A549 (cell line): Measurements from ENCODE around the gene TTLL11. TPM values are rescaled to one million over a fixed set of nuclear protein-coding genes. Genes with fewer than 3 reads are reported as not detected.

ENCODE experiments used
- ATAC-seq, 2 experiments: fragments of 200-7000 bp in 1 of 2; fragments of >200 bp in 1 of 2; cut with Nextera tagmentation in 1 of 2; cut with Tn5 transposase in 1 of 2; 3 replicates each; pipeline versions ENCODE4 v1.8.0 to v1.9.1; 2018 to 2020; ENCODE audit warnings: mild to moderate bottlenecking in 1 of 2, moderate library complexity in 1 of 2
- CTCF ChIA-PET: fragments of 300-600 bp; sonication (Branson Sonifier 250); formaldehyde crosslinking; extraction: SDS; loops from one replicate; lab custom pipeline; 2021; ENCODE audit warnings: antibody characterized with exemption, inconsistent platforms; lab: Yijun Ruan, JAX
- POLR2A ChIA-PET: fragments of 350-600 bp; formaldehyde crosslinking; extraction: SDS; loops from one replicate; lab custom pipeline; 2021; ENCODE audit warnings: antibody characterized with exemption, inconsistent platforms; lab: Yijun Ruan, JAX
- DNase-seq, 2 experiments: peaks; one replicate each; pipeline versions ENCODE4 v3.0.0 to v3.0.0-alpha.2; 2011 to 2016; ENCODE audit warnings: low read depth in 1 of 2, low spot score in 1 of 2
- FAIRE-seq: peaks from 2 replicates; lab custom pipeline; 2011; peaks lifted over from hg19 to GRCh38; lab: Jason Lieb, UNC
- H3K27ac ChIP-seq, 2 experiments: fragments of >200 bp; sonication (Bioruptor Twin); formaldehyde crosslinking; 3 replicates each; pipeline ENCODE4 v1.5.1; 2016 to 2017
- H3K4me1 ChIP-seq: fragments of >200 bp; sonication (Bioruptor Twin); formaldehyde crosslinking; 3 replicates; pipeline ENCODE4 v1.6.1; 2016
- H3K4me2 ChIP-seq: fragments of >200 bp; sonication (Bioruptor Twin); formaldehyde crosslinking; 3 replicates; pipeline ENCODE4 v1.6.1; 2016
- H3K4me3 ChIP-seq: fragments of >200 bp; sonication (Bioruptor Twin); formaldehyde crosslinking; 3 replicates; pipeline ENCODE4 v1.5.1; 2016
- H3K9me3 ChIP-seq: fragments of >200 bp; sonication (Bioruptor Twin); formaldehyde crosslinking; 3 replicates; pipeline ENCODE4 v1.6.1; 2016
- ATOH8 ChIP-seq: fragments of 250-450 bp; sonication (Bioruptor Pico); IDR thresholded peaks from 2 replicates; pipeline ENCODE4 v1.5.0; 2020; ENCODE audit warnings: low read depth, mild to moderate bottlenecking, moderate library complexity
- BCL3 ChIP-seq: fragments of >200 bp; sonication (Bioruptor Twin); formaldehyde crosslinking; IDR thresholded peaks from 3 replicates; pipeline ENCODE4 v1.6.1; 2016
- BHLHE40 ChIP-seq: IDR thresholded peaks from 2 replicates; pipeline ENCODE4 v1.6.1; 2012; ENCODE audit warnings: low read depth, low read length, inconsistent platforms
- CBX2 ChIP-seq: fragments of 200-600 bp; sonication (generic); IDR thresholded peaks from 2 replicates; pipeline ENCODE4 v1.6.1; 2016; ENCODE audit warnings: low read depth, mild to moderate bottlenecking, borderline replicate concordance
- CEBPB ChIP-seq, 2 experiments: fragments of >200 bp in 1 of 2; sonication (Bioruptor Twin) in 1 of 2; formaldehyde crosslinking in 1 of 2; IDR thresholded peaks; 2 replicates each; pipeline ENCODE4 v1.6.1; 2012 to 2016
- EHF ChIP-seq: fragments of 250-450 bp; sonication (Bioruptor Pico); IDR thresholded peaks from 2 replicates; pipeline ENCODE4 v1.5.0; 2020; ENCODE audit warnings: mild to moderate bottlenecking
- EHMT2 ChIP-seq: fragments of 200-600 bp; sonication (generic); IDR thresholded peaks from 2 replicates; pipeline ENCODE4 v1.6.1; 2016; ENCODE audit warnings: antibody characterized with exemption, low read depth, mild to moderate bottlenecking, moderate library complexity
- FOSL2 ChIP-seq, 2 experiments: fragments of 450-650 bp in 1 of 2; fragments of >200 bp in 1 of 2; sonication (Bioruptor Twin) in 1 of 2; formaldehyde crosslinking; IDR thresholded peaks; 2 replicates each; pipeline versions ENCODE4 v1.5.0 to v1.6.1; 2016 to 2020; ENCODE audit warnings: mild to moderate bottlenecking in 1 of 2, moderate library complexity in 1 of 2
- FOXS1 ChIP-seq: fragments of 250-450 bp; sonication (Bioruptor Pico); IDR thresholded peaks from 2 replicates; pipeline ENCODE4 v1.5.0; 2020; ENCODE audit warnings: mild to moderate bottlenecking, moderate library complexity
- GATA3 ChIP-seq: IDR thresholded peaks from 2 replicates; pipeline ENCODE4 v1.6.1; 2012; ENCODE audit warnings: borderline replicate concordance
- HDAC2 ChIP-seq: fragments of 200-600 bp; sonication (generic); IDR thresholded peaks from 2 replicates; pipeline ENCODE4 v1.6.1; 2016
- HES2 ChIP-seq: fragments of >200 bp; sonication (Bioruptor Twin); formaldehyde crosslinking; IDR thresholded peaks from 2 replicates; pipeline ENCODE4 v1.6.1; 2016
- HMGXB4 ChIP-seq: fragments of 250-450 bp; sonication (Bioruptor Pico); IDR thresholded peaks from 2 replicates; pipeline ENCODE4 v1.5.0; 2021; ENCODE audit warnings: mild to moderate bottlenecking, moderate library complexity, borderline replicate concordance
- HOXB13 ChIP-seq: fragments of 250-450 bp; sonication (Bioruptor Pico); IDR thresholded peaks from 2 replicates; pipeline ENCODE4 v1.5.0; 2020; ENCODE audit warnings: low read depth, mild to moderate bottlenecking, moderate library complexity
- HOXB5 ChIP-seq: fragments of 250-450 bp; sonication (Bioruptor Pico); IDR thresholded peaks from 2 replicates; pipeline ENCODE4 v1.5.0; 2020; ENCODE audit warnings: mild to moderate bottlenecking, moderate library complexity
- KDM1A ChIP-seq: fragments of 200-600 bp; sonication (generic); IDR thresholded peaks from 2 replicates; pipeline ENCODE4 v1.6.1; 2016; ENCODE audit warnings: low read depth, mild to moderate bottlenecking
- MAFK ChIP-seq: fragments of 450-650 bp; IDR thresholded peaks from 2 replicates; pipeline ENCODE4 v1.6.1; 2014; ENCODE audit not compliant: partially characterized antibody
- MAX ChIP-seq: IDR thresholded peaks from 2 replicates; pipeline ENCODE4 v1.6.1; 2012
- MYC ChIP-seq: IDR thresholded peaks from 2 replicates; pipeline ENCODE4 v1.6.1; 2012; ENCODE audit warnings: mild to moderate bottlenecking, inconsistent platforms, low read length, improper control_type of control experiment, borderline replicate concordance
- NR3C1 ChIP-seq: fragments of >200 bp; sonication (Bioruptor Twin); formaldehyde crosslinking; IDR thresholded peaks from 3 replicates; pipeline ENCODE4 v1.6.1; 2017
- PHF8 ChIP-seq: fragments of 200-600 bp; sonication (generic); IDR thresholded peaks from 2 replicates; pipeline ENCODE4 v1.6.1; 2016; ENCODE audit warnings: low read depth, mild to moderate bottlenecking, antibody characterized with exemption, moderate library complexity, borderline replicate concordance
- POLR2A ChIP-seq: IDR thresholded peaks from 2 replicates; pipeline ENCODE4 v1.6.1; 2012; ENCODE audit warnings: mild to moderate bottlenecking, low read length
- RARB ChIP-seq: fragments of 250-450 bp; sonication (Bioruptor Pico); IDR thresholded peaks from 2 replicates; pipeline ENCODE4 v1.8.0; 2021; ENCODE audit warnings: mild to moderate bottlenecking, moderate library complexity
- RCOR1 ChIP-seq: fragments of 150-350 bp; IDR thresholded peaks from 2 replicates; pipeline ENCODE4 v1.6.1; 2014; ENCODE audit warnings: antibody characterized with exemption, low read length, low read depth
- RNF2 ChIP-seq: fragments of 200-600 bp; sonication (generic); IDR thresholded peaks from 2 replicates; pipeline ENCODE4 v1.6.1; 2016; ENCODE audit warnings: low read depth, mild to moderate bottlenecking, antibody characterized with exemption, moderate library complexity, borderline replicate concordance
- SMC3 ChIP-seq: fragments of >200 bp; sonication (Bioruptor Twin); formaldehyde crosslinking; IDR thresholded peaks from 3 replicates; pipeline ENCODE4 v1.6.1; 2018; ENCODE audit warnings: inconsistent platforms
- SREBF2 ChIP-seq: fragments of 450-650 bp; IDR thresholded peaks from 2 replicates; pipeline ENCODE4 v1.6.1; 2014; ENCODE audit warnings: mild to moderate bottlenecking, moderate library complexity
- USF2 ChIP-seq: fragments of 450-650 bp; IDR thresholded peaks from 2 replicates; pipeline ENCODE4 v1.6.1; 2014; ENCODE audit warnings: antibody characterized with exemption
- ZFP36 ChIP-seq: fragments of 450-650 bp; IDR thresholded peaks from 2 replicates; pipeline ENCODE4 v1.6.1; 2014; ENCODE audit warnings: borderline replicate concordance; ENCODE audit not compliant: partially characterized antibody
- WGBS: methylation state at CpG from one replicate; pipeline ENCODE4 v1.1.6; 2017; ENCODE audit errors: missing lambda C conversion rate; 5-methylcytosine and 5-hydroxymethylcytosine counted together
- polyA plus RNA-seq, 4 experiments: library from polyadenylated mRNA; depleted of rRNA in 3 of 4; stranded (reverse); fragments of >200 nt; fragmentation: RNase III in 1 of 4; extraction: RNeasy Plus Mini Kit Qiagen cat#74134 plus additional on column Dnase treatment in 1 of 4; gene quantifications; 2 replicates in 3 of 4; 3 replicates in 1 of 4; pipeline ENCODE4 v1.2.3, GENCODE V29; 2011 to 2017

TTLL11 gene
- polyA plus RNA-seq, 2 of the 4 experiments (the other 2 are of a cell fraction) = 1.8 to 2.6 TPM

- TF ChIP-seq NR3C1 = no peak
These were observed 143.7 kb downstream of the TTLL11 start (continued) for GRCh38 chr9:121949364-121949763.

- Histone ChIP-seq H3K9me3 (no peaks in the 10 kb centered on the region), H3K4me1 (no peaks in the 10 kb centered on the region), H3K4me3 (no peak overlapping the region), H3K27ac (no peak overlapping the region)
- WGBS = 64% methylated on average over 4 of the region's 4 CpGs
- ChIA-PET POLR2A (no interaction called here), CTCF (interaction anchor here (1.0 to 1.9 kb wide), 3 partner anchors 10 to 173 kb away, joined by 4 to 6 read pairs (median 5); no protein-coding TSS in a partner anchor)
- ATAC-seq = no peak
- no peak for TF ChIP-seq USF2
- no peak for TF ChIP-seq EHF
- TF ChIP-seq EHMT2 = no peak
- TF ChIP-seq CEBPB (IDR thresholded peaks at IDR 0.05) = no peak
- no peak for TF ChIP-seq BHLHE40
- TF ChIP-seq HES2 = no peak
- no peak for TF ChIP-seq HOXB13 (CRISPR knock-in tag)
- TF ChIP-seq GATA3 = no peak
- no peak for TF ChIP-seq HOXB5 (CRISPR knock-in tag)
- TF ChIP-seq ZFP36 = no peak
- no peak for TF ChIP-seq RARB
- TF ChIP-seq FOSL2 (IDR thresholded peaks at IDR 0.05) = no peak
- TF ChIP-seq FOSL2 (CRISPR knock-in tag; IDR thresholded peaks at IDR 0.05) = no peak
- TF ChIP-seq NR3C1 = no peak
- TF ChIP-seq, all 56 proteins: peak for 0
- DNase-seq (no peak), FAIRE-seq (no peak)
- H3K4me2 ChIP-seq = no peak overlapping the region
These were observed 145.3 kb downstream of the TTLL11 start for GRCh38 chr9:121947775-121948174.

- CTCF ChIA-PET = interaction anchor here (0.8 to 2.0 kb wide), 3 partner anchors 10 to 259 kb away, joined by 3 to 4 read pairs (median 4); no protein-coding TSS in a partner anchor
- no peak overlapping the region for H3K4me2 ChIP-seq
- no peak overlapping the region for H3K27ac ChIP-seq
- no peaks in the 10 kb centered on the region for H3K9me3 ChIP-seq
- no peak overlapping the region for H3K4me3 ChIP-seq
- TF ChIP-seq MAFK = no peak
- no peak for TF ChIP-seq KDM1A
- no peak for TF ChIP-seq MAX
- no peak for TF ChIP-seq BCL3
- no peak for TF ChIP-seq HMGXB4 (CRISPR knock-in tag)
- no peak for TF ChIP-seq FOXS1 (CRISPR knock-in tag)
- TF ChIP-seq SREBF2 = no peak
- TF ChIP-seq SMC3 = no peak
- no peak for TF ChIP-seq ATOH8 (CRISPR knock-in tag)
- TF ChIP-seq POLR2A = no peak
- TF ChIP-seq CBX2 = no peak
- TF ChIP-seq RCOR1 = no peak
- TF ChIP-seq ZFP36 = no peak
- TF ChIP-seq MYC = no peak
- TF ChIP-seq HDAC2 = no peak
- no peak for TF ChIP-seq RNF2
- TF ChIP-seq BHLHE40 = no peak
- TF ChIP-seq HOXB13 (CRISPR knock-in tag) = no peak
- TF ChIP-seq PHF8 = no peak
- TF ChIP-seq, all 56 proteins: peak for 0
- DNase-seq (no peak), ATAC-seq (no peak), FAIRE-seq (no peak)
- POLR2A ChIA-PET = no interaction called here
- 50% methylated on average over 5 of the region's 5 CpGs for WGBS
- H3K4me1 ChIP-seq = no peaks in the 10 kb centered on the region
These were observed 146.6 kb downstream of the TTLL11 start for GRCh38 chr9:121946465-121946864.
